ENCODE measurements around the gene IL23R. TPM values are rescaled to one million over a fixed set of nuclear protein-coding genes. Genes with fewer than 3 reads are reported as not detected.
A peak's percentile ranks its signal among the peaks of the same experiment; 100 is the strongest.

The IL23R gene
- polyA plus RNA-seq, 1 donor (not counting 4 experiments of a cell fraction or from before 2014, with no cell fraction given): not detected

- H4K20me1 ChIP-seq (ENCODE audit: control insufficient read depth, extremely low read depth, insufficient read depth, low read length): no peaks in the 10 kb centered on the region
- dilution Hi-C loops (cut with MboI; ENCODE audit: extremely low pct_ligation_motif_present, low sequenced_read_pairs): no loop called here
- H3K9ac ChIP-seq (ENCODE audit: control insufficient read depth, extremely low read depth, insufficient read depth, low read length): no peak overlapping the region
- no peaks in the 10 kb centered on the region for H3K9me3 ChIP-seq (ENCODE audit: control insufficient read depth, low read depth, low read length)
- no peaks in the 10 kb centered on the region for H3K4me1 ChIP-seq (ENCODE audit: control insufficient read depth, extremely low read depth, insufficient read depth, low read length)
- TF ChIP-seq CTCF (optimal IDR thresholded peaks at IDR 0.05 in 1 of 3, IDR thresholded peaks at IDR 0.05 in 1 of 3, conservative IDR thresholded peaks at IDR 0.05 in 1 of 3; ENCODE audit: extremely low read depth in 1 of 3, insufficient read depth in 2 of 3, low read length in 3 of 3) (peak in 2 of 3 experiments; percentile 51 to 54), EZH2 (IDR thresholded peaks at IDR 0.05; ENCODE audit: low read length) (no peak)
- H3K27me3 ChIP-seq (ENCODE audit: control insufficient read depth, extremely low read depth, insufficient read depth, low read length): no peaks in the 10 kb centered on the region
- peak; percentile 82 for FAIRE-seq
- H2AFZ ChIP-seq (ENCODE audit: control insufficient read depth, low read length): no peak overlapping the region
- no peaks in the 10 kb centered on the region for H3K36me3 ChIP-seq (ENCODE audit: control insufficient read depth in 2 of 2, extremely low read depth in 1 of 2, insufficient read depth in 2 of 2, low read length in 2 of 2)
- H3K27ac ChIP-seq (ENCODE audit: control insufficient read depth, insufficient read depth, low read length): no peak overlapping the region
- no peaks in the 10 kb centered on the region for H3K9me1 ChIP-seq (ENCODE audit: control insufficient read depth, extremely low read depth, insufficient read depth, low read length)
- no peak overlapping the region for H3K4me2 ChIP-seq (ENCODE audit: control insufficient read depth, extremely low read depth, insufficient read depth, low read depth, low read length)
- no peak overlapping the region for H3K4me3 ChIP-seq (ENCODE audit: control insufficient read depth in 2 of 3, extremely low read depth in 1 of 3, insufficient read depth in 2 of 3, low read depth in 1 of 3, low read length in 3 of 3)
- no peak for DNase-seq (ENCODE audit: low read depth, low spot score)
- H3K79me2 ChIP-seq (ENCODE audit: control insufficient read depth, insufficient read depth, low read length): no peaks in the 10 kb centered on the region
Measured at GRCh38 chr1:67211589-67212563, 45.6 kb downstream of the IL23R start.

- no peaks in the 10 kb centered on the region for H3K4me1 ChIP-seq (ENCODE audit: control insufficient read depth, extremely low read depth, insufficient read depth, low read length)
- H3K9me3 ChIP-seq (ENCODE audit: control insufficient read depth, low read depth, low read length): no peaks in the 10 kb centered on the region
- dilution Hi-C loops (cut with MboI; ENCODE audit: extremely low pct_ligation_motif_present, low sequenced_read_pairs): no loop called here
- no peak overlapping the region for H2AFZ ChIP-seq (ENCODE audit: control insufficient read depth, low read length)
- peak; percentile 75 for FAIRE-seq
- H3K9ac ChIP-seq (ENCODE audit: control insufficient read depth, extremely low read depth, insufficient read depth, low read length): no peak overlapping the region
- H3K79me2 ChIP-seq (ENCODE audit: control insufficient read depth, insufficient read depth, low read length): no peaks in the 10 kb centered on the region
- H4K20me1 ChIP-seq (ENCODE audit: control insufficient read depth, extremely low read depth, insufficient read depth, low read length): no peaks in the 10 kb centered on the region
- no peaks in the 10 kb centered on the region for H3K27me3 ChIP-seq (ENCODE audit: control insufficient read depth, extremely low read depth, insufficient read depth, low read length)
- H3K9me1 ChIP-seq (ENCODE audit: control insufficient read depth, extremely low read depth, insufficient read depth, low read length): no peaks in the 10 kb centered on the region
- no peak overlapping the region for H3K27ac ChIP-seq (ENCODE audit: control insufficient read depth, insufficient read depth, low read length)
- TF ChIP-seq EZH2 (IDR thresholded peaks at IDR 0.05; ENCODE audit: low read length) (no peak), CTCF (optimal IDR thresholded peaks at IDR 0.05 in 1 of 3, IDR thresholded peaks at IDR 0.05 in 1 of 3, conservative IDR thresholded peaks at IDR 0.05 in 1 of 3; ENCODE audit: extremely low read depth in 1 of 3, insufficient read depth in 2 of 3, low read length in 3 of 3) (peak; percentile 40 to 69 (median 63))
- H3K36me3 ChIP-seq (ENCODE audit: control insufficient read depth in 2 of 2, extremely low read depth in 1 of 2, insufficient read depth in 2 of 2, low read length in 2 of 2): no peaks in the 10 kb centered on the region
- H3K4me2 ChIP-seq (ENCODE audit: control insufficient read depth, extremely low read depth, insufficient read depth, low read depth, low read length): no peak overlapping the region
- H3K4me3 ChIP-seq (ENCODE audit: control insufficient read depth in 2 of 3, extremely low read depth in 1 of 3, insufficient read depth in 2 of 3, low read depth in 1 of 3, low read length in 3 of 3): no peak overlapping the region
- no peak for DNase-seq (ENCODE audit: low read depth, low spot score)
Measured at GRCh38 chr1:67213164-67213563, 46.9 kb downstream of the IL23R start.
